ENCODE measurements around the gene WNK4.

Gene WNK4

GRCh38 chr17:42784409-42784808, 4.0 kb downstream of the WNK4 start:
- Histone ChIP-seq H3K27me3 (replicated peaks; ENCODE audit: insufficient read depth, low read length) (peaks cover 79% of the 10 kb centered on the region), H3K9ac (ENCODE audit: low read length) (no peak overlapping the region)
- no peak for DNase-seq

GRCh38 chr17:42784811-42785592, 4.6 kb downstream of the WNK4 start:
- Histone ChIP-seq H3K27ac (ENCODE audit: low read length) (no peak overlapping the region), H3K9me2 (replicated peaks; ENCODE audit: insufficient read depth, low read length) (no peaks in the 10 kb centered on the region), H4K20me1 (ENCODE audit: insufficient read depth, low read length) (no peaks in the 10 kb centered on the region), H3K27me3 (replicated peaks; ENCODE audit: insufficient read depth, low read length) (peaks cover 79% of the 10 kb centered on the region), H3F3A (ENCODE audit: insufficient read depth, low read length) (no peaks in the 10 kb centered on the region), H3K4me2 (ENCODE audit: low read depth, low read length) (no peak overlapping the region), H2AFZ (ENCODE audit: low read length) (no peak overlapping the region), H3K4me3 (ENCODE audit: low read length) (no peak overlapping the region), H3K4me1 (ENCODE audit: low read length) (no peaks in the 10 kb centered on the region), H3K79me2 (ENCODE audit: low read length) (no peaks in the 10 kb centered on the region), H3K9me3 (replicated peaks; ENCODE audit: insufficient read depth, low read length) (no peaks in the 10 kb centered on the region), H3K9ac (ENCODE audit: low read length) (no peak overlapping the region), H3K36me3 (replicated peaks; ENCODE audit: insufficient read depth, low read length) (no peaks in the 10 kb centered on the region)
- TF ChIP-seq EZH2 (optimal IDR thresholded peaks at IDR 0.05; ENCODE audit: low read depth, low read length) (no peak), EZH2phosphoT487 (IDR thresholded peaks at IDR 0.05; ENCODE audit: low read length) (no peak), CTCF (IDR thresholded peaks at IDR 0.05; ENCODE audit: low read length) (no peak)
- DNase-seq: no peak

More at GRCh38 chr17:42784409-42784808, 4.0 kb downstream of the WNK4 start:
- H3F3A ChIP-seq (ENCODE audit: insufficient read depth, low read length): no peaks in the 10 kb centered on the region
- H3K4me3 ChIP-seq (ENCODE audit: low read length): no peak overlapping the region
- H3K36me3 ChIP-seq (replicated peaks; ENCODE audit: insufficient read depth, low read length): no peaks in the 10 kb centered on the region
- no peak overlapping the region for H2AFZ ChIP-seq (ENCODE audit: low read length)
- H4K20me1 ChIP-seq (ENCODE audit: insufficient read depth, low read length): no peaks in the 10 kb centered on the region
- no peaks in the 10 kb centered on the region for H3K4me1 ChIP-seq (ENCODE audit: low read length)
- H3K27ac ChIP-seq (ENCODE audit: low read length): no peak overlapping the region
- no peaks in the 10 kb centered on the region for H3K79me2 ChIP-seq (ENCODE audit: low read length)
- H3K9me2 ChIP-seq (replicated peaks; ENCODE audit: insufficient read depth, low read length): no peaks in the 10 kb centered on the region
- no peaks in the 10 kb centered on the region for H3K9me3 ChIP-seq (replicated peaks; ENCODE audit: insufficient read depth, low read length)
- no peak overlapping the region for H3K4me2 ChIP-seq (ENCODE audit: low read depth, low read length)
- TF ChIP-seq EZH2phosphoT487 (IDR thresholded peaks at IDR 0.05; ENCODE audit: low read length) (no peak), EZH2 (optimal IDR thresholded peaks at IDR 0.05; ENCODE audit: low read depth, low read length) (no peak), CTCF (IDR thresholded peaks at IDR 0.05; ENCODE audit: low read length) (no peak)

GRCh38 chr17:42787266-42787665, 6.9 kb downstream of the WNK4 start:
- Histone ChIP-seq H2AFZ (ENCODE audit: low read length) (no peak overlapping the region), H3K4me2 (ENCODE audit: low read depth, low read length) (no peak overlapping the region), H3K4me1 (ENCODE audit: low read length) (no peaks in the 10 kb centered on the region), H3K9me3 (replicated peaks; ENCODE audit: insufficient read depth, low read length) (no peaks in the 10 kb centered on the region), H3K9me2 (replicated peaks; ENCODE audit: insufficient read depth, low read length) (no peaks in the 10 kb centered on the region), H3K9ac (ENCODE audit: low read length) (no peak overlapping the region), H4K20me1 (ENCODE audit: insufficient read depth, low read length) (no peaks in the 10 kb centered on the region), H3K4me3 (ENCODE audit: low read length) (no peak overlapping the region), H3K79me2 (ENCODE audit: low read length) (no peaks in the 10 kb centered on the region), H3K27me3 (replicated peaks; ENCODE audit: insufficient read depth, low read length) (peaks cover 63% of the 10 kb centered on the region), H3F3A (ENCODE audit: insufficient read depth, low read length) (no peaks in the 10 kb centered on the region), H3K27ac (ENCODE audit: low read length) (no peak overlapping the region), H3K36me3 (replicated peaks; ENCODE audit: insufficient read depth, low read length) (no peaks in the 10 kb centered on the region)
- no peak for TF ChIP-seq CTCF (IDR thresholded peaks at IDR 0.05; ENCODE audit: low read length)
- no peak for TF ChIP-seq EZH2phosphoT487 (IDR thresholded peaks at IDR 0.05; ENCODE audit: low read length)
- no peak for TF ChIP-seq EZH2 (optimal IDR thresholded peaks at IDR 0.05; ENCODE audit: low read depth, low read length)
- DNase-seq: no peak

Data from MM.1S (cell line).